ENCODE data around the gene CPNE4.

- TF ChIP-seq POLR2A (IDR thresholded peaks at IDR 0.05) (no peak), CTCF (IDR thresholded peaks at IDR 0.05 in 8 of 11, conservative IDR thresholded peaks at IDR 0.05 in 3 of 11) (no peak), POLR2AphosphoS5 (IDR thresholded peaks at IDR 0.05) (no peak)
Observed at GRCh38 chr3:131530843-131531242, 504.0 kb downstream of the CPNE4 start.
